GM12891 (cell line): ENCODE data around the gene SLC2A4.
"Not testable (repeated sequence)": the region's sequence is repeated elsewhere in the genome, so short reads cannot be mapped to it uniquely, and the experiment has no call there.

Experiments used
- DNase-seq: peaks from one replicate; pipeline ENCODE4 v3.0.0; 2011; ENCODE audit warnings: low spot score; ENCODE audit not compliant: insufficient read length
- FAIRE-seq: peaks from 2 replicates; lab custom pipeline; 2011; peaks lifted over from hg19 to GRCh38; lab: Jason Lieb, UNC
- PAX5 ChIP-seq: IDR thresholded peaks from 2 replicates; pipeline ENCODE4 v1.6.1; 2011; ENCODE audit warnings: low read length, moderate library complexity, mild to moderate bottlenecking; ENCODE audit not compliant: insufficient read depth, severe bottlenecking
- POLR2A ChIP-seq: IDR thresholded peaks from 2 replicates; pipeline ENCODE4 v1.6.1; 2011; ENCODE audit warnings: low read depth, low read length, control low read depth
- POLR2AphosphoS5 ChIP-seq: IDR thresholded peaks from 2 replicates; pipeline ENCODE4 v1.6.1; 2011; ENCODE audit warnings: low read depth, low read length, control low read depth
- POU2F2 ChIP-seq: IDR thresholded peaks from 2 replicates; pipeline ENCODE4 v1.6.1; 2011; ENCODE audit warnings: low read depth, mild to moderate bottlenecking, control low read depth, low read length, moderate library complexity
- SPI1 ChIP-seq: IDR thresholded peaks from 2 replicates; pipeline ENCODE4 v1.6.1; 2011; ENCODE audit warnings: low read depth, low read length, control low read depth
- TAF1 ChIP-seq: IDR thresholded peaks from 2 replicates; pipeline ENCODE4 v1.6.1; 2011; ENCODE audit warnings: low read depth, low read length, control low read depth

The SLC2A4 gene

DNA sequence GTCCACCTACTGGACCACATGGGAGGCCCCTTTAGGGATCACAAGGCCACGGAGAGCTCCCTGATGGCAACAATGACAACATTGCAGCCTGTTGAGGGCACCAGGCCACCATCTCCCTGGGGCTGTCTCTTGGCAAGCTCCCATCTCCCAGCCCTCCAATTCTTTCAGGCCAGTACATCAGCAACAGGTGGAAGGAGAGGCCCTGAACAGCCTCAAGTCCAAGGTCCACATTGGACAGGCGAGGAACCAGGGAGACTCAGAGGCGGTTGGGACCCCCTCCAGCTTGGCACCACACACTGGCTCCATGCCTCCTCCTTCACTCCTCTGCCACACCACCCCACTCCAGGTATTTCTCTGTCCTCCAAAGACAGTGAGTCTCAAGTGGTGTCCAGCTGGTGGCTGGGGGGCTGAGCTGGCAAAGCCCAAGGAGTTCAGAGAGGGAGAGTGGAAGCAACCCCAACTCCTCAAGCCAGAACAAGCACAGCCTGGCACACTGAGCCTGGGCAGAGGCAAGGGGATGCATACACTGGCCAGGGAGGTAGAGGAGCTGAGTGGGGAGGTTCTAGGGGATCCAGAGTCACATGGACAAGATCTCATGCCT lies 53.5 kb downstream of the SLC2A4 start:
- no peak for DNase-seq
- no peak for FAIRE-seq
- no peak for TF ChIP-seq POLR2AphosphoS5
- TF ChIP-seq SPI1 = no peak
- TF ChIP-seq POU2F2 = no peak
- no peak for TF ChIP-seq PAX5
- TF ChIP-seq TAF1 = no peak
- TF ChIP-seq POLR2A = no peak

GRCh38 chr17:7335765-7336164 lies 54.2 kb downstream of the SLC2A4 start:
- not testable (repeated sequence) for FAIRE-seq, DNase-seq

GRCh38 chr17:7336240-7337175 lies 55.0 kb downstream of the SLC2A4 start, which contains the start of gene ACAP1:
Gene ACAP1, plus strand, starts transcription at chr17:7336529. Its CDS starts 206 bp downstream, at chr17:7336735.
- TF ChIP-seq PAX5 (no peak), POU2F2 (no peak), TAF1 (no peak; the same call in 1 of the 2 replicates), POLR2A (no peak), SPI1 (no peak), POLR2AphosphoS5 (no peak)
- FAIRE-seq = peak; percentile 96
- peak; percentile 75 for DNase-seq

GRCh38 chr17:7337600-7337999 lies 56.1 kb downstream of the SLC2A4 start:
- DNase-seq, FAIRE-seq: not testable (repeated sequence)
